ENCODE data around the gene MAFF.
"Not testable (repeated sequence)": the region's sequence is repeated elsewhere in the genome, so short reads cannot be mapped to it uniquely, and the experiment has no call there.

The MAFF gene

DNA sequence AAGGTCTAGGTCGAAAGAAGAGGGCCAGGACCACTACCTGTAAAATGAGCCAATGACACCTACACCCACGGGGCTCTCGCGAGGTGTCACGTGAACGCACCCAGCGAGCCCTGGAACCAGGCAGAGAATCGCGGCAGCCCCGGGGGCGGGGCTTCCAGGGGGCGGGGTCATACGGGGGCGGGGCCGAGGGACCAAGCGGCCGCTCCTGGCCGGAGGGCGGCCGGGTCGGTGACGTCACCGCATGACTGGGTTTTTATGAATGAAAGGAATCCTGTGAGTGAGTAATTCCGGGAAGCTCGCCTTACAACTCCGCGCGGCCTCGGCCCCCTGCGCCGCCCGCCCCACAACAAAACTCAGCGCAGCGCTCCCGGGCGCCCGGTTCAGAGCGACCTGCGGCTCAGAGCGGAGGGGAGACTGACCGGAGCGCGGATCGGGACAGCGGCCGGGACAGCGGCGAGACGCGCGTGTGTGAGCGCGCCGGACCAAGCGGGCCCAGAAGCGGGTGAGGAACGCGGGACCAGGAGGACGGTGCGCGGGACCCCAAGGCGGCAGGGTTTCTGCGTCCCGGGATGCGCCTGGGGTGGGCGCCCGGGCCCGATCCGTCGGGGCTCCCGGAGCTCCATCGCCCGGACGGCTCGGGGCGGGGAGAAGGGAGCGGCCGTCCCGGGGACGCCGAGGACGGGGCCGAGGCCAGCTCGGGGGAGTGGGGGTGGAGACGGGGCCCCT, at the start of gene MAFF:
Gene MAFF (plus strand): TSS at position 284 of the 726 bp plus-strand sequence. CDS start 11,860 bp downstream, outside the sequence.
- peak; percentile 92 for DNase-seq

GRCh38 chr22:38153821-38154562, 47.8 kb upstream of the MAFF start:
- no peak for DNase-seq

DNA sequence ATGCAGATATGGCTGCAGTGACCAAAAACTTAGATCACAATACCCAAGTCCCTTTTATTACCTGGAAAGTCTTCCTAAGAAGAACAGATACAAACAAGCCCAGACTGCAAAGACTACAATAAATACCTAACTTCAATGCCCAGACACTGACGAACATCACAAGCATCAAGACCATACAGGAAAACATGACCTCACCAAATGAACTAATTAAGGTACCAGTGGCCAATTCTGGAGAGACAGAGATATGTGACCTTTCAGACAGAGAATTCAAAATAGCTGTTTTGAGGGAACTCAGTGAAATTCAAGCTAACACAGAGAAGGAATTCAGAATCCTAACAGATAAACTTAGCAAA, 47.3 kb upstream of the MAFF start:
- DNase-seq = not testable (repeated sequence)

DNA sequence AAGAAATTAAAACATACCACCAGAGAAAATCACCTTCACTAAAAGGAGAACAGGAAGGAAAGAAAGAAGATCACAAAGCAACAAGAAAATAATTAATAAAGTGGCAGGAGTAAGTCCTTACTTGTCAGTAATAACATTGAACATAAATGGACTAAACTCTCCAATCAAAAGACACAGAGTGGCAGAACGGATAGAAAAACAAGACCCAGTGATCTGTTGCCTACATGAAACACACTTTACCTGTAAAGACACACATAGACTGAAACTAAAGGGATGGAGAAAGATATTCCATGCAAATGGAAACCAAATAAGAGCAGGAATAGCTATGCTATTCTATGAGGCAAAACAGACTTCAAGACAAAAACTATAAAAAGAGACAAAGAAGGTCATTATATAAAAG, 46.1 kb upstream of the MAFF start:
- DNase-seq = no peak

GRCh38 chr22:38162881-38163843, 38.6 kb upstream of the MAFF start:
- DNase-seq = no peak

DNA sequence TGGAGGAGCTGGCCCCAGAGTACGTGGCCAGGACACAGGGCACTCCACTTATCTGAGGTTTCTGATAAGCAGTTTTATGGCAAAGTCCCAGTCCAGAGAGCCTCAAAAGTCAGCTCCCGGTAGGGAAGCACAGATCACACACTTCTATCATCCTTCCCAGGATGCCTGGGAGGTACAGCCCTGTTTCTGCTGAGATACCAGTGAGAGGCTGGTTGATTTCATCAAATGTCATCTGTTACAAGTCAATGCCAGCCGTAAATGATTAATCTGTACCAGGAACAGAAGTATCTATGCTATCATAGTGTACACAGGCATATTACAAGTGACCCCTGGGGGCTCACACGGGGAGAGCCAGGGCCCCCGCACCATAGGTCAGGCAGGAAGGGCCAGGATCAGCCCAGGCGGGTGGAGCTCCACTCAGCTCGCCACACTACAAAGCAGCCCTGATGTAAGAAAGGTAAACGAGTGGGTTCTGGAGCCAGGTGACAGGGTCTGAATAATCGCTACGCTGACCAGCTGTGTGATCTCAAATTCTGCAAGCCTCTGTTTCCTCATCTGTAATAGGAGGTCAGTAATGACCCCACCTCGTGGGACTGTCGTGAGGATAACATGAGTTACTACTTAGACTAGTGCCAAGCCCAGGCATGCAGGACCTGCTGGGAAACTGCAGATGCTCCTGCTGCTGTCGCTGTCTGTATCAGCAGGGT, 37.8 kb upstream of the MAFF start:
- DNase-seq = no peak

DNA sequence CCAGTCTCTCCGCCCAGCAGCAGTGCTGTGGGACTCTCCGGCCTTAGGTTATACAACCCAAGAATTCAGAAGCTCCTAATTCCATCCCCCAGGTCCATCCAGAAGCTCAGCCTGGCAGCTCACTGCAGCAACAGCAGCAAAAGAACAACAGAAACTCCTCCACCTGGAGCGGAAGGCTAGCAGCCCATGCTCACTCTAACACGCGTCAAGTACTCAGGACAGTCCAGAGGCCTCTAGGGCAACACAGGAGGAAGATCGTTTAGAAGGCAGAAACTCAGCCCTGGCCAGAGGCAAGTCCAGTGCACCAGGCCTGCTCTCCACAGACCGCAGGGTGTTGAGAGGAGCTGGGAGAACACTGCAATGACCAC, 37.3 kb upstream of the MAFF start:
- no peak for DNase-seq

- DNase-seq = no peak
Measured at GRCh38 chr22:38165922-38166593, 35.7 kb upstream of the MAFF start.

DNA sequence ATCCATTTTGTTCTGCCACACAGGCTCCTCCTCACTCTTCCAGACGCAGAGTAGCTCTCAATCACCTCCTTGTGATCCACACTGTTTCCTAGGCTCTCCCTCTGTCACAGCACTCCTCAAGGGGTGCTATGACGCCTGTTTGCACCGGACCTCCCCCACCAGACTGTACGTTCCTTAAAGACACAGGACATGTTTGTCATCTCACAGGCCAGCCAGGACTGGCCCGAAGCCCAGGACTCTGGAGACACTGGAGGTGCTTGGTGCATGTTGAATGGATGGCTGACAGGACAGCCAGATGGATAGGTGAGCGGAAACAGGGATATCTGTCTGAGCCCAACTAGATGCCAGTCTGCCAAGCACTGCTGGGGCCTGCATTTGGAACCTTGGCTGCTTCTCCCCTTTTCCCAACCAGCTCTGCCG, 33.8 kb upstream of the MAFF start:
- no peak for DNase-seq

DNA sequence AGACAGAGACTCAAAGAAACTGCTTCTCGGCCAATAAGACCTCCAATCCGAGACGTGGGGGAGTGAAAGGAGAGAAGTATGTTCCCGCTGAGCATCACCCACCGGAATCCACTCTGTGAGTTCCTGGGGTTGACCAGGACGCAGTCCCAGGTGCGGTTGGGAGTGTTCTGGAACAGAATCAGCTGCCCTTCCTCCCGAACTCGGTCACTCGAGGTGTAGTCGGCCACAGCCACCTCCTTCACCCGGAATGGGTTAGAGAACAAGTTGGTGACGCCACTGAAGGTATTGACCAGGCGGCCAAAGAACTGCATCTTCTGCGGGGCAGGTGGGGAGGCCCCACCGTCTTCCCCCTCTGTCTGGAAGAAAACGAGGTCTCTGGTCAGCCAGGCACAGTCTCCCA, 32.7 kb upstream of the MAFF start:
- DNase-seq = no peak

DNA sequence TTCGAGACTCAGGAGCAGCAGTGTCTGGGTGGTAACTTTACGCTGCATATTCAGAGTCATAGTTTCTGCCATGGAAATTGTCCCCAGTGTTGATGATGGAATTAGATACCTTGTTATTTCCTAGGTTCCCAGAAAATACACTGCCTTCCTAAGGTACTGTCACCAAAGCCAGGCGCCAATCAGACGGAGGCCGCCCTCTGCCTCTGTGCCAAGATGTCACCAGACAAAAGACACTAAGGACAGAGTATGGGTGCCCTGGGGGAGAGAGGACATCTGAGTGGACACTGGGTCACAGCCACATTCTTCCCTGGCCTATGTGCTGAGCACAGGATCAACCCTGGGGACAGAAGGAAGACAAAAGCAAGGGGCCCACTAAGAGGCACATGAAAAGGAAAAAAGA, 31.3 kb upstream of the MAFF start:
- no peak for DNase-seq

DNA sequence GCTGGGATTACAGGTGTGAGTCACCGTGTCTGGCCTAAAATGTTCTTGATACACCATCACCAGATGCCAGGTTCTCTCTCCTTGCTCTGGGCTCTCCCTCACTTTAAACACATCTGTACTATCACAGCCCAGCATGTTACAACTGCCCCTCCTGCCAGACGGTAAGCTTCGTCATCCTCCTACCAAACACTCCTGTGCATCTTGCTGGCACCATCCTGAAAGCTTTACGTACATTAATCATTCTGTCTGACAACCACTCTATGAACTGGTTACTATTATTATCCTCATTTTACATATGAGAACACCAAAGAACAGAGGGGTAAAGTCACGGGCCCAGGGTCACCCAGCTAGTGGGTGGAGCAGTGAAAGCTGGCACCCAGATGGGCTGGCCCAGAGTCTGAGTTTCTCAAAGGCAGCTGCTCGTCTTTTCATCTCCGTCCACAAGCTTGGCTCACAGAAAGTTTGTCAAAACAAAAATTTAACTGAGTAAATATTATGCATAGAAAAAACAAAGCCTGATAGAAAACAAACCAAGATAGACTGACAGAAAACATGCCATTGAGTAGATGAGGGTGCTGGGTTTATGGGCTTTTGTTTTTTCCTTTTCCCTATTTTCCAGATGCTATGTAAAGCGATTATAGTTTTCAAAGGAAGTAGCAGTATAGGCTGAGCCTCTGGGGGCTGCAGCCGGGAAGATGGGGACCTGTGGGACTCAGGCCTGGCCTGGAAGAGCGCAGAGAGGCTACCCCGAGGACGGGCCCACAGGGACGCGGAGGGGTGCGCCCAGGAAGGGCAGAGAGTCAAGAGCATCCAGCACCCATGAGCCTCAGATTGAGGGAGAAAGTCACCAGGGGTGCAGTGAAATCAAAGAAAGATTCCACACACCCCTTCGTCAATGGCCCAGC, 29.6 kb upstream of the MAFF start:
- no peak for DNase-seq

- DNase-seq = peak; percentile 84
Measured at GRCh38 chr22:38172832-38173640, 28.8 kb upstream of the MAFF start.

- no peak for DNase-seq
Measured at GRCh38 chr22:38173641-38173906, 28.2 kb upstream of the MAFF start.

DNA sequence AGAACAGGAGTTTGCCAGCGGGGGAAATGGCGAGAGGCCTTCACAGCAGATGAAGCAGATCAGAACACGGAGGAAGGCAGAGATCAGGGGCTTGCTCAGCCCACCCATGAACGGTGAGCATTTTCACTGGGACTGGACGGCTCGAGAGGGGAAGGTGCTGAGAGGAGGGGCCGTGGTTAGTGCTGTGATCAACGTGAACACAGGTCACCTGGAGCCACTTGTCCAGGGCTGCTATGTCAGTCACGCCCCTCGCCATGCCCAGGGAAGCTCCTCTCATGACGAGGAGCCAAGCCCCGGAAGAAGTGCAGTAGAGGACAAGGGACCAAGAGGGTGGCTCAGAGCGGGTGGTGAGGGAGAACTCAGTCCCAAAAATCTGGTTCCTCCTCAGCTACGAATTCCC, 27.2 kb upstream of the MAFF start:
- no peak for DNase-seq

- no peak for DNase-seq
Measured at GRCh38 chr22:38175206-38176118, 26.3 kb upstream of the MAFF start.

GRCh38 chr22:38176170-38176741, 25.5 kb upstream of the MAFF start:
- no peak for DNase-seq

- DNase-seq = no peak
Measured at GRCh38 chr22:38177044-38177443, 24.8 kb upstream of the MAFF start.

GRCh38 chr22:38177571-38177925, 24.2 kb upstream of the MAFF start:
- DNase-seq = not testable (repeated sequence)
